ENCODE data around the gene ADGRG6. TPM values are rescaled to one million over a fixed set of nuclear protein-coding genes. Genes with fewer than 3 reads are reported as not detected.

The ADGRG6 gene
- total and polyA plus RNA-seq, 2 donors (not counting 3 experiments of a cell fraction or from before 2014, with no cell fraction given), result 99.3 to 166 TPM

GRCh38 chr6:142384519-142385254 lies 82.9 kb downstream of the ADGRG6 start:
- TF ChIP-seq MAX (IDR thresholded peaks at IDR 0.05; ENCODE audit: insufficient read depth, insufficient read length) (no peak), JUN (IDR thresholded peaks at IDR 0.05; ENCODE audit: borderline replicate concordance, insufficient read depth, insufficient read length, low read depth) (no peak), MYC (IDR thresholded peaks at IDR 0.05; ENCODE audit: low read depth, low read length) (no peak), EZH2 (IDR thresholded peaks at IDR 0.05; ENCODE audit: borderline replicate concordance, low read depth, low read length, severe bottlenecking) (no peak), GATA2 (IDR thresholded peaks at IDR 0.05; ENCODE audit: insufficient read depth, insufficient read length, low read depth, low read length) (no peak), POLR2A (IDR thresholded peaks at IDR 0.05; ENCODE audit: low read depth, low read length) (no peak)
- DNase-seq (ENCODE audit: low read depth, low spot score), result no peak
- Histone ChIP-seq H3K4me1 (ENCODE audit: control insufficient read depth, extremely low read depth, insufficient read depth, low read length) (peaks cover 7% of the 10 kb centered on the region), H3K9me1 (replicated peaks; ENCODE audit: control insufficient read depth, extremely low read depth, insufficient read depth, low read length) (no peaks in the 10 kb centered on the region), H3K27ac (ENCODE audit: insufficient read depth, low read depth, low read length) (no peak overlapping the region), H3K4me3 (replicated peaks in 1 of 3; ENCODE audit: insufficient read depth in 1 of 3, low read depth in 1 of 3, low read length in 3 of 3) (no peak overlapping the region), H3K9ac (replicated peaks; ENCODE audit: extremely low read depth, insufficient read depth, low read length) (no peak overlapping the region), H3K27me3 (ENCODE audit: control insufficient read depth in 2 of 2, insufficient read depth in 2 of 2, low read length in 2 of 2) (no peaks in the 10 kb centered on the region), H3K9me3 (replicated peaks; ENCODE audit: control insufficient read depth, insufficient read depth, low read length) (no peaks in the 10 kb centered on the region), H3K36me3 (ENCODE audit: control insufficient read depth in 2 of 2, extremely low read depth in 1 of 2, insufficient read depth in 2 of 2, low read length in 2 of 2) (peaks cover 0 to 16% of the 10 kb centered on the region in 2 experiments), H2AFZ (ENCODE audit: low read depth, low read length) (no peak overlapping the region), H4K20me1 (replicated peaks; ENCODE audit: control insufficient read depth, extremely low read depth, insufficient read depth, low read length) (no peaks in the 10 kb centered on the region), H3K79me2 (ENCODE audit: control insufficient read depth, insufficient read depth, low read length) (peaks cover 30% of the 10 kb centered on the region), H3K4me2 (ENCODE audit: insufficient read depth, low read length) (no peak overlapping the region)
- ChIA-PET CTCF (interaction anchor here (0.9 to 1.2 kb wide), 4 partner anchors 47 to 229 kb away, joined by 3 to 5 read pairs (median 3); no protein-coding TSS in a partner anchor), POLR2A (no interaction called here)
- dilution Hi-C loops (cut with MboI; ENCODE audit: extremely low pct_ligation_motif_present, low sequenced_read_pairs) (no loop called here), intact Hi-C loops (cut with micrococcal nuclease) (no loop called here)
- BruUV-seq (replicated peaks), result no TSS peak
- FAIRE-seq, result no peak

GRCh38 chr6:142385352-142385751 lies 83.5 kb downstream of the ADGRG6 start:
- peaks cover 7% of the 10 kb centered on the region for H3K4me1 ChIP-seq (ENCODE audit: control insufficient read depth, extremely low read depth, insufficient read depth, low read length)
- POLR2A ChIA-PET, result no interaction called here
- FAIRE-seq (no peak), DNase-seq (ENCODE audit: low read depth, low spot score) (no peak)
- CTCF ChIA-PET, result interaction anchor here (0.9 to 1.2 kb wide), 3 partner anchors 48 to 229 kb away, joined by 3 to 5 read pairs (median 3); no protein-coding TSS in a partner anchor
- intact Hi-C loops (cut with micrococcal nuclease), result no loop called here
- H3K9me1 ChIP-seq (replicated peaks; ENCODE audit: control insufficient read depth, extremely low read depth, insufficient read depth, low read length), result no peaks in the 10 kb centered on the region
- peaks cover 0 to 16% of the 10 kb centered on the region in 2 experiments for H3K36me3 ChIP-seq (ENCODE audit: control insufficient read depth in 2 of 2, extremely low read depth in 1 of 2, insufficient read depth in 2 of 2, low read length in 2 of 2)
- H3K27ac ChIP-seq (ENCODE audit: insufficient read depth, low read depth, low read length), result no peak overlapping the region
- TF ChIP-seq EZH2 (IDR thresholded peaks at IDR 0.05; ENCODE audit: borderline replicate concordance, low read depth, low read length, severe bottlenecking), result no peak
- TF ChIP-seq MYC (IDR thresholded peaks at IDR 0.05; ENCODE audit: low read depth, low read length), result no peak
- no peak for TF ChIP-seq JUN (IDR thresholded peaks at IDR 0.05; ENCODE audit: borderline replicate concordance, insufficient read depth, insufficient read length, low read depth)
- no peak for TF ChIP-seq POLR2A (IDR thresholded peaks at IDR 0.05; ENCODE audit: low read depth, low read length)
- TF ChIP-seq GATA2 (IDR thresholded peaks at IDR 0.05; ENCODE audit: insufficient read depth, insufficient read length, low read depth, low read length), result no peak
- TF ChIP-seq POLR2AphosphoS5 (IDR thresholded peaks at IDR 0.05; ENCODE audit: insufficient read depth, low read depth, low read length), result no peak
- no peak for TF ChIP-seq CTCF (IDR thresholded peaks at IDR 0.05; ENCODE audit: extremely low read depth in 1 of 2, insufficient read depth in 1 of 2, low read depth in 1 of 2, low read length in 2 of 2)
- no peak for TF ChIP-seq MAX (IDR thresholded peaks at IDR 0.05; ENCODE audit: insufficient read depth, insufficient read length)
- no peak for TF ChIP-seq FOS (IDR thresholded peaks at IDR 0.05; ENCODE audit: borderline replicate concordance, insufficient read depth, low read length)
- H3K4me3 ChIP-seq (replicated peaks in 1 of 3; ENCODE audit: insufficient read depth in 1 of 3, low read depth in 1 of 3, low read length in 3 of 3), result no peak overlapping the region
- dilution Hi-C loops (cut with MboI; ENCODE audit: extremely low pct_ligation_motif_present, low sequenced_read_pairs), result no loop called here
- no peak overlapping the region for H3K4me2 ChIP-seq (ENCODE audit: insufficient read depth, low read length)
- H4K20me1 ChIP-seq (replicated peaks; ENCODE audit: control insufficient read depth, extremely low read depth, insufficient read depth, low read length), result no peaks in the 10 kb centered on the region
- H3K9ac ChIP-seq (replicated peaks; ENCODE audit: extremely low read depth, insufficient read depth, low read length), result no peak overlapping the region
- H3K27me3 ChIP-seq (ENCODE audit: control insufficient read depth in 2 of 2, insufficient read depth in 2 of 2, low read length in 2 of 2), result no peaks in the 10 kb centered on the region
- peaks cover 25% of the 10 kb centered on the region for H3K79me2 ChIP-seq (ENCODE audit: control insufficient read depth, insufficient read depth, low read length)
- H3K9me3 ChIP-seq (replicated peaks; ENCODE audit: control insufficient read depth, insufficient read depth, low read length), result no peaks in the 10 kb centered on the region
- no peak overlapping the region for H2AFZ ChIP-seq (ENCODE audit: low read depth, low read length)
- no TSS peak for BruUV-seq (replicated peaks)

Data from endothelial cell of umbilical vein (primary cell).